Body of pancreas (tissue), 4 donors: ENCODE data around the gene DYNLT2.

Experiments used
- POLR2A ChIP-seq, 3 donors: fragments of 450-650 bp; IDR thresholded peaks; one replicate each; pipeline ENCODE4 v1.6.1; 2016; ENCODE audit warnings: antibody characterized with exemption in 3 of 3, mild to moderate bottlenecking in 2 of 3
- TF ChIP-seq, protein P1 (sequence below), 7 experiments: fragments of 450-650 bp in 4 of 7; fragments of 200-600 bp in 3 of 7; sonication (generic) in 3 of 7; IDR thresholded peaks; one replicate each; pipeline ENCODE4 v1.5.1; 2016 to 2019; ENCODE audit warnings: antibody characterized with exemption in 7 of 7

DNA sequence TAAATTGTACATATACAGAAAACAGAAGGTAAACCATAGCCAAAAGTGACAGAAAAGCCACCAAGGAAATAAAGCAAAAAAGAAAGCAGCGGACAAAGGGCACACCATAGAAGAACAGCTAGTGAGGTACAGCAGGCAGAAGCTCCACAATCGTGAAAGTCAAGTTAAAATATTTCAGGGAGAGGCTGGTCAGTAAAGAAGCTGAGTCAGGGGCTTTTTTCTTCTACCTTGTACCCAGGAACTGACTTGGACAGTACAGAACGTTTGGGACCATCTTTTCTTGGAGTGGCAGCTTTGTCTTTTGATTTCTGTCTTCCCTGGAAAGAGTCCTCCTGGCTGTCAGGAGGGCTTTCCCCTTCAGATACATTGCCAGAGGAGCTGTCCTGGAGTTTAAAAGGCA lies 41.4 kb downstream of the DYNLT2 start:
- TF ChIP-seq, protein P1, sequence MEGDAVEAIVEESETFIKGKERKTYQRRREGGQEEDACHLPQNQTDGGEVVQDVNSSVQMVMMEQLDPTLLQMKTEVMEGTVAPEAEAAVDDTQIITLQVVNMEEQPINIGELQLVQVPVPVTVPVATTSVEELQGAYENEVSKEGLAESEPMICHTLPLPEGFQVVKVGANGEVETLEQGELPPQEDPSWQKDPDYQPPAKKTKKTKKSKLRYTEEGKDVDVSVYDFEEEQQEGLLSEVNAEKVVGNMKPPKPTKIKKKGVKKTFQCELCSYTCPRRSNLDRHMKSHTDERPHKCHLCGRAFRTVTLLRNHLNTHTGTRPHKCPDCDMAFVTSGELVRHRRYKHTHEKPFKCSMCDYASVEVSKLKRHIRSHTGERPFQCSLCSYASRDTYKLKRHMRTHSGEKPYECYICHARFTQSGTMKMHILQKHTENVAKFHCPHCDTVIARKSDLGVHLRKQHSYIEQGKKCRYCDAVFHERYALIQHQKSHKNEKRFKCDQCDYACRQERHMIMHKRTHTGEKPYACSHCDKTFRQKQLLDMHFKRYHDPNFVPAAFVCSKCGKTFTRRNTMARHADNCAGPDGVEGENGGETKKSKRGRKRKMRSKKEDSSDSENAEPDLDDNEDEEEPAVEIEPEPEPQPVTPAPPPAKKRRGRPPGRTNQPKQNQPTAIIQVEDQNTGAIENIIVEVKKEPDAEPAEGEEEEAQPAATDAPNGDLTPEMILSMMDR (IDR thresholded peaks at IDR 0.05), result no peak
- TF ChIP-seq POLR2A (IDR thresholded peaks at IDR 0.05), result no peak
